Smooth muscle cell of the brain vasculature (primary cell): Measurements from ENCODE around the gene GSG1L.

Experiments
- DNase-seq: peaks from one replicate; pipeline ENCODE4 v3.0.0-alpha.2; 2012; ENCODE audit warnings: low read depth, low spot score

Gene GSG1L

DNA sequence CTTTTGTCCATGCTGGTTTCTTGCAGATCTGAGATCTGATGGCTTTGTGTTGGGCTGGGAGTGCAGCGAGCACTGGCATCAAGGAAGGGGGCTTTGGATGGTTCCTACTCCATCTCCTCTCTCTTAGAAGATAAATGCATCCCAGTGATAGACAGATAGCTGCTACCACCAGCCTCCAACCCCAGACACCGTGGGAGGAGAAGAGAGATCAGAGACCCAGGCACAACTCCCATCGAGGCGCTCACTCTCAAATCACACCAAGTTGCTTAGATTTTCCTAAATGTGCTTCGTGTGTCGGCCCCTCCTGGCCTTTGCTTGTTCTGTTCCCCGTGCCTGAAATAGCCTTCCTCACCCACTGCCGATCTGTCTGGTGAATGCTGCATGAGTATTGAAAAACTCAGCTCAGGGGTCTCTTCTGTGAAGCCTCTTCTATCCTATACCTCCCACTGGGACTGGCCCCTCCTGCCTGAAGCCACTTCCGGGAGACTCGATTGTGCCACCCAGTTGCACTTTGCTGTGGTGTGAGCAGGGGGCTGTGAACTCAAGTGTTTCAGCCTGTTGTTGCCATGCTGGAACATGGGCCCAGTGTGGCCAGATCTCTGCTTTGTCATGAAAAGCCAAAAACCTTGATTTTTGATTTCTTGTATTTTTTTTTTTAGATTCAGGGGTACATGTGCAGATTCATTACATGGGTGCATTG is 242.7 kb downstream of the GSG1L start:
- no peak for DNase-seq

DNA sequence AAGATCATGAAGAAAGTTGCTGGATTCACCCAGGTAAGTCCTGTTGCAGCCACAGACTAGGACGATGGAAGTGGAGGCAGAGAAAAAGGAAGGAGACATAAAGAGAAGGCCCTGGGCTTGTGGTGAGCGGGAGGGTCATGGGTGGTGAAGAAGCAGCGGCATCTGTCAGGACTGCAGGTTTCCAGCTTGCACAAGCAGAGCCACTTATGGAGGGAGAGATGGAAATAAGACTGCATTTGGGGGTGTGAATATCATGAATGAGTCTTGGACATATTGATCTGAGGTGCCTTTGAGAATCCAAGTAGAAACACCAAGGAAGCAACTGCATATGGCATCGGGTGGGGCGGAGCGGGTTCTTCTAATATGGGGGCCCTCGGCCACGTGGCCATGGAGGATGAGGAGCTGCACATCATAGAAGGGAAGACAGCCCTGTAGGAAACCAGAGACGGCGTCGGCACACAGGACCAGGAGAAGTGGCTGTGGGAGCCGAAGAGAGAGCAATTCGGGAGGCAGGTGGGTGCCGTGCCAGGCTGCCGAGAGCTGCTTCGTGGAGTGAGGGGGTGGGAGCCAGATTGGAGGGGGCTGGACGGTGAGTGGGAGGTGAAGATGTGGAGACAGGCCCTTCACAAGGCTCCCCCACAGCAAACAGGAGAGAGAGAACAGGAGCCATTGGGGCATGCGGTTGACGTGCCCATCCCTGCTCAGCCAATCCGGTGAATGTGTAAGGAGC is 243.5 kb downstream of the GSG1L start:
- DNase-seq = no peak

DNA sequence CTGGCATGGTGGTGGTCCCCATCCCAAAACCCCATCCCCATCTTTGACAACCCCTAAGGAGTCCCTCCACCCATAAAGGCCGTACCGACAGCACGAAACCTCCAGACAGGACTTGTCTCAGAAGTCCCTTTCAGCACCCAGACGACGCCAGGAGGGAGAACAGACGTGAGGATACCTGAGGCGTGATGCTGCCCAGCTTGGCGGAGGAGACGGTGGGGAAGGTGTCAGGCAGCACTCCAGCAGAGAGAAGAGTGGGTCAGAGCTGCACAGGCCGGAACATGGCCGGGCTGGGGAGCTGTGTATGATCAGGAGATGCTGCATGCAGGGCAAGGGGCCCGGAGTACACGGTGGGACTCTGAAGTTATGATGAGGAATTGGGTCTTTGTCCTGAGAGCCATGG is 244.2 kb downstream of the GSG1L start:
- no peak for DNase-seq

DNA sequence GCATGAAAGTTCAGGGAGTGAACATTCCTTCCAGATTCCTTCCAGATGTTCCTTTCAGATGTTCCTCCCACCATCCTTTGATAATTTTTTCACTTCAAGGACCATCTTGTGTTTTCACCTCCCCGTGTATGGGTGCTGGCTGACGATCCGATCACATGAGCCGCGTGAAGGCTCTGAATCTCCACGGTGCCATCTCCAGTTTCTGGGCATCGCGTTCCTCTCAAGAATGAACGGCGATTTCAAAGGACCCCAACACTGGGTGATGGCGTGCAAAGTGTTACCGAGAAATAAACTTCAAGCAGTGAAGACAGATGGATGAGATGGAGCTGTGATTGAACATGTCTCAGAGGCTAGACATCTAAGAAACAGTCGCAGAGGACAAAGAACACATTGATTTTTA is 245.3 kb downstream of the GSG1L start:
- DNase-seq = no peak

DNA sequence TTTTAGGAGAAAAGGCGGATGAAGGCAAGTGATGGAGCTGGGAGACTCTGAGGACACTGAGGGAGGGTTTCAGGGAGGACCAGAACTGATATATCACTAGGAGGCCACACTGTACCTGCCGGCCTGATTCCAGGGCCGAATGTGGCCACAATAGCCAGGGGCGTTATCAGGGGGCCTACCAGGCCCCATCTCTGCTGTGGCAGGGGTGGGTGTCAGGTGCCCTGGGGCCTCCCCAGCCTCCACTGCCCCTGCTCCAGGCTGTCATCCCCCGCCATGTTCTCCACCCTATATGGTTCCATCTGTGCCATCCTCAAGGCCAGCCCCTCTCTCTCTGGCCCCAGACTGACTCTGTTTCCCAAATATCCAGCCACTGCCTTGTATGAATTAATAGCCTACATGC is 246.5 kb downstream of the GSG1L start:
- DNase-seq = no peak

DNA sequence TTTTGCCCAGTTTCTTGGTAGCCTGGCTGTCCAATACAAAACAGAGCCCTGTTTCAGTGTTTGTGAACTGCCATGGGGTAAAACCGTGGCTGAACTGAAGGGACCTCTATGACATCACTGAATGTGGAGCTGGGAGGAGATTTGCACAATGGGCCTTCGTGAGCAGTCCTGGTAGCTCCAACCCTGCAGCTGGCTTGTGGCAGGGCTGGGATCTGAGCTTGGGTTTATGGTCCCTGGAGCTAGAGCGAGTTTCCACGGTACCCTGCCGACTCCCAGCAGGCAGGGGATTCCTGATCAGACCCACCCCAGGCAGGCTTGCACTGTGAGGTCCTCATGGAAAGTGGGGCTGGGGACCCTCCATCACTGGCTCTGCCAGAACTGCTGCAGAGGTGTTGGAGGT is 247.0 kb downstream of the GSG1L start:
- DNase-seq = no peak

DNA sequence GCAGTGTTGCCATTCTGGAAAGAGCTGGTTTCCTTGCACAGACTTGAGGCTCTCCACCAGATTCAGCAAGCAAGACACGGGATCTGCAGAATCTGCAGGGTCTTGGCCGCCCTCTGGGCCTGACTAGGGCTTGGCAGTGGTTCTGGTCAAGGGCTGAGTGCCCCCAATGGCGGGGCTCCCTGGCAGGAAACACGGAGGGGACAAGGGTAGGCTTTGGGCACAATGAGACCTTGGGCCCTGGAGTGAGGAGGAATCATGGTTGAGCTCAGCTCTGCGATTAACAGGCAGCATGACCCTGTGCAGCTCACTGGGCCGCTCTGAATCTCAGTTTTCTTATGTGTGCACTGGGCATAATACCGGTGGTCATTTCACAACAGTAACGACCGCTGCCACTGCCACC is 249.9 kb downstream of the GSG1L start:
- DNase-seq = no peak

DNA sequence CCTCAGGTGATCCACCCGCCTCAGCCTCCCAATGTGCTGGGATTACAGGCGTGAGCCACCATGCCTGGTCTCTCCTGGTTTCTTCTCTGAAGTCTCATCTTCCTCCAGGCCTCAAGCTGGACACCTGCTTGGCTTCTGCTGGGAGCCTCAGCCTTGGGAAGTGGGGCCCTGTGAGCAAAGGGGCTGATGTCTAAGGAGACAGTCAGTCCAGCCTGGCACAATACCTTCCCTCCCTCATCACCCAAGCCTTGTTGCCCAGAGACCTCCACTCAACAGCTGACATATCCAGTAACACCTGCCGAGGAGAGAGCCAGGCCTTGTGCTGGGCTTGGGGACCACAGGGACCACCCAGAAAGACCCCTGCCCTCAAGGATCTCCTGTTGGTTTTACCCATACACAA is 251.6 kb downstream of the GSG1L start:
- DNase-seq = no peak

DNA sequence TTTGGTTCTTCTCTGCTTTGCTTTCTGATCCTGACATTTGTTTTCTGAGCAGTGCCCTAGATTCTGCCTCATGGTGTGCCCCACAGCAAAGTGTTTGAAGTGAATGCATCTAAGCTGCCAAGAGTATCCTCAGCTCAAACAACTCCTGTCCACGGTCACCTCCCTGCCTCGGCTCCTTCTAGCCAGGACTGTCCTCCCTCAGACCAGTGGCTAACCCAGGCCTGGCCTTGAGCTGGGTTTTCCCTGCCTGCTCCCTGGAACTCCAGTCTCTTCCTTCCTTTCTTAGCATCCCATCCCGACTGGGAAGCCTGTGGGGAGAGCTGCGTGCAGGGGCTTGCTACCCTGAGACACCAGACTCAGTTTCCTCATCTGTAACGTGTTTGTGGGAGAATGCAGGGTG is 256.5 kb downstream of the GSG1L start:
- no peak for DNase-seq

DNA sequence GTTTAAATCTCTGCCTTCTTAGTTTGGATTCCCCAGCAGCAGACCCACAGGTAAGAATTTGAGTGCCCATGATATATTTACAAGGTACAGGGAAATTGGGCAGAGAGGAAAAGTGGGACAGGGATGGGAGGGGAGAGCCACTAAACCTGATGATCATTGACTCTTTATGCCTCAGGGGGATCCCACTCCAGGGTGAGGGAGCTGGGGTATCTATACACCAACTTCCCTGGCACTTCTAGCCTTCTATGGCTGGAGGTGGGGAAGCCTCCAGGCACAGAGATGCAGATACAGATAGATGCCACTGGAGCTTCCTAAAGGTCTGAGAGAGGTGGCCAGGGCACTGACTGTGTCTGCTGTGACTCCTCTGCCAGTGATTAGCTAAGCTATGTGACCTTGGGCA is 257.1 kb downstream of the GSG1L start:
- DNase-seq = no peak

DNA sequence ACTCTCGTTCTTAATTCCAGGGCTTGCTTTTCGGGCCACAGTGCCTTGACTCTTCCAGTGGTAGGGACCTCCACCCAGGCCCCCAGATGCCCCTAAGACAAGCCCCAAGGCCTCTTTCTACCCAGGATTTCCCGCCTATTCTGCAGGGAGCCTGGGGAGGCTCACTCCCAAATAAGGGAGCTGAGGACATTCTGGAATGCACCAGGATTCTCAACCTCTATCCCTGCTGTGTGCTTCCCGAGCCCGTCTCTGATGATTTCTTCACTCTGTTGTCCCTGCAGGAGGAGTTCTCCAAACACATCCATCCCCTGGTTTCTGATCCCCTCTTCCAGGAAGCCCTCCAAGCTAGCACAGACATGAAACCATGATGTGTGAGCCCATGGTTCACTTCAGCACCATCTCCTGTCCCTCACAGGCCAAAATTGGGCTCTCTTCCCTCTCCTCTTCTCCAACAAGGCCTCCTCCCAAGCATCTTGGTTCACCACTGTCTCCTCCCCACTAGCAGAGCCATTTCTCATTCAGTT is 257.6 kb downstream of the GSG1L start:
- no peak for DNase-seq

DNA sequence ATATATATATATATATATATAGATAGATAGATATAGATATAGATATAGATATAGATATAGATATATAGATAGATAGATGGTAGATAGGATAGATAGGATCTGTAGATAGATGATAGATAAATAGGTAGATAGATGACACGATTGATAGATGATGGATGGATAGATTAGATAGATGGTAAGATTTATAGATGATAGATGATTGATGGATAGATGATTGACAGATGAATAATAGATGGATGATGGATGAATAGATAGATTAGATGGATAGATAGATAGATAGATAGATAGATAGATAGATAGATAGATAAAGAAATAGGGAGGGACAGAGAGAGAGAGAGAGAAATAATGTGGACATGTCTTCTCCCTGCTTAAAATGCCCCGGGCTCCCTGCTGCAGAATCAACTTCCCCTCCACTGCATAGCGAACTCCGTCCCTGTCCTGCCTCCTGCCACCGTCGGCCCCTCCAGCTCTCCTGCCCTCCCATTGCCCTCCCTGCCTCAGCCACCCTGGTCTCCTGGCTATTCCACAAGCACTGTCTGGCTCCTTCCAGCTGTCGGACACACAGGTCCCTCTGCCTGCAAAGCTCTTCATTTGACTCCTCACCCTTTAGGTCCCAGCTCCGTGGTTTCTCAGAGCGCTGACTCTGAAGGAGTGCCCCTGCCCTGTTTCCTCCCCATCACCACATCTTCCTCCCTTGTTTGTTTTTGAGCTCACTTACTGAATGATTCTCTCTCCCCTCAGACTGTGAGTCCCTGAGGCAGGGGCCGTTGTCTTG is 259.6 kb downstream of the GSG1L start:
- DNase-seq = no peak

DNA sequence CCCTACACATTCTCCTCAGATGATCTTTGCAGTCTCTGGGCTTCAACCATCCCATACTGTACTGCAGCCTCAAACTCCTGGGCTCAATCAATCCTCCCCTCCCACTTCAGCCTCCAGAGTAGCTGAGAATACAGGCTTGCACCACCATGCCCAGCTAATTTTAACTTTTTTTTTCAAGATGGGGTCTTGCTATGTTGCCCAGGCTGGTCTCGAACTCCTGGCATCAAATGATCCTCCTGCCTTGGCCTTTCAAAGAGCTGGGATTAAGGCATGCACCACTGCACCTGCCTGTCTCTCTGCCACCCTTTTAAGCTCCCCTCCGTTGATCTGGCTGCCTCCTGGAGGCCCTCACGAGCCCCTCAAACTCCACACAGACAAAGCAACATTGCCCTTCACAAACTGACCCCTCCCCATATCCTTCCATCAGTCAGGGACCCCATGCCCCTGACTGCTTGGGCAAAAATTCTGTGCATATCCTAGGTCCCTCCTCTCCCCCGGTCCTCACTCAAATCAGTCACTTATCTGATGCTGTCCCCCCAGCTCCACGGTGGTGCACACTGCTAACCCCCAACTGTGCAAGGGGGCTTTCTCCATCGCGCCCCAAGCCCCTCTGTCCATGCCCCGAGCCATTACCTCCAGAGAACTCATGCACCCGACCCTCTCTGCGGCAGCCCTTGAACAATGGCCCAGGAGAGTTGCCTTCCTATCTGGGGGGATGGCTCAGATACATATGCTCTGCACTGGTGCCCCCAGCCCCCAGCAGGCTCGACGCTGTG is 260.7 kb downstream of the GSG1L start:
- no peak for DNase-seq

DNA sequence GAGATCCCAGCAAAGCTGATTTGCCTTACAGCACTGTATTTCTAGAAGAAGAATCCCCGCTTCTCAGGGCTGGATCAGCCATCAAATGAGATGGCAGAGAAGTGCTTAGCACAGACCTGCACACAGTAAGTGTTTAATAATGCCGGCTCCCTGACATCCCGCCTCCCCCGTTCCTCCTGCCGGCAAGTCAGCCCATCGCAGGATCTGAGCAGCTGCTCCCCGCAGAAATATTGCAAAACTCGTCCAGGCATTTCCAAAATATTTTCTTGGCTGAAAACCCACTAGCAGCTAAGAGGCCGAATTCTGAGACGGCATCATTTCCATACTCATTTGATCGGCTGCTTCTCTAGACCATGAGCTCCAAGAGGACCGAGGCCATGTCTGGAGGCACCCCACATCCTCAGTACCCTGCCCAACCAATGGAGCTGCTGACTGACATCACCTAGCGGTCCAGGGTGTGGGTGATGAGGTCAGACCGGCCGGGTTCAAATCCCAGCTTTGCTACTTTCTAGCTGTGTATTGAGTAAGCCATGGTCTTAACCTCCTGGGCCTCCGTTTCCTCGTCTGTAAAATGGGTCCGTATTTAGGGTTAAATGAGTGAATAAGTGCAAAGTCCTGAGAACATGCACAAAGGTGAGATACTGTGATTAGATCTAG is 262.1 kb downstream of the GSG1L start:
- DNase-seq = no peak

DNA sequence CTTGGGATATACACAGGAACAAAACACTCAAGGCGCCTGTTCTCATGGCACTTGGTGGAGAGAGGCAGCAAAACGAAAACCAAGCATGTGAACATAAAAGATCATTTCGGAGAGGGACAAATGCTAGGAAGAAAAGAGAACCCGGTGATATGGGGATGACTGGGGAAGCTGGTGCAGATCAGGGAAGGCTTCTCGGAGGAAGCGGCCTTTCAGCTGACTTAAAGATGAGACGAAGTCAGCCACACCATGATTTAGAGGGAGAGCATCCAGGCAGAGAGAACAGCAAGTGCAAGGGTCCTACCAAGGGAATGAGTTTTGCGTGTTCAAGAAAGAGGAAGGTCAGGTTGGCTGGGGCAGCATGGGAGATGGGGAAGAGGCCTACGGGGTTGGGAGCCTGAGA is 262.7 kb downstream of the GSG1L start:
- DNase-seq = no peak

DNA sequence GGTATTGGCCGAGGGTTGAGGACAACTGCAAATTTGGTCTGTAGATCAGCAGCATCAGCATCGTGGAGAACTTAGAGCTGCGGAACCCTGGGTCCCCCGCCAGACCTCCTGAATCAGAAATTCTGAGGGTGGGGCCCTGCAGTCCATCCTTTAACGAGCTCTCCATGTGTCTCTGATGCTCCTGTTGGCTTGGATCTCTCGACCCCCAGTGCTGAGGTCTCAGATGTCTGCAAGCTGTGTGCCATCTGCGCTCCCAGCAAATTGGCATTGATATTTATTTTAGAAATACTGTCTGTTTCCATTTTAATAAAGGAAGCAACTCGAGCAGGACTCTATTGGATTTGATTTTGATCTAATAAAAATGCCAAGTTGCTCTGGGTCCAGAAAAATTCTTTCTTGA is 263.6 kb downstream of the GSG1L start:
- DNase-seq = no peak

DNA sequence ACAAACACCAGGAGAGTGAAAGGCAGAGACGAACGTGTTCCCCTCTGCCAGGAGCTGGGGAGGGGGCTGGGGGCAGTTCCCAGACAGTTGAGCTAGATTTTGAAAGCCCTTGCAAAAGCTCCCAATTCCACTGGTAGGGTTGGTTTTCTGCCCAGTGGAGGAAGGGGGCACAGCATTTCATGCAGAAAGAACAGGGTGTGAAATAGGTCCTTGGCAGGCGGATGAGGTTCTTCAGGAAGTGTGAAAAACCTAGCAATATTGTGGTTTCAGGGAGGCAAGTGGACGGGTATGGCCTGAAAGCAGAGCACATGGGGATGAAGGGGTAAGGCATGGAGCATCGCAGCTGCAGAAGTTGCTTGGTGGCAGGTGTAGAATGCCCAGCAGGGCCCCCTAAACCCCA is 265.3 kb downstream of the GSG1L start:
- DNase-seq = no peak

DNA sequence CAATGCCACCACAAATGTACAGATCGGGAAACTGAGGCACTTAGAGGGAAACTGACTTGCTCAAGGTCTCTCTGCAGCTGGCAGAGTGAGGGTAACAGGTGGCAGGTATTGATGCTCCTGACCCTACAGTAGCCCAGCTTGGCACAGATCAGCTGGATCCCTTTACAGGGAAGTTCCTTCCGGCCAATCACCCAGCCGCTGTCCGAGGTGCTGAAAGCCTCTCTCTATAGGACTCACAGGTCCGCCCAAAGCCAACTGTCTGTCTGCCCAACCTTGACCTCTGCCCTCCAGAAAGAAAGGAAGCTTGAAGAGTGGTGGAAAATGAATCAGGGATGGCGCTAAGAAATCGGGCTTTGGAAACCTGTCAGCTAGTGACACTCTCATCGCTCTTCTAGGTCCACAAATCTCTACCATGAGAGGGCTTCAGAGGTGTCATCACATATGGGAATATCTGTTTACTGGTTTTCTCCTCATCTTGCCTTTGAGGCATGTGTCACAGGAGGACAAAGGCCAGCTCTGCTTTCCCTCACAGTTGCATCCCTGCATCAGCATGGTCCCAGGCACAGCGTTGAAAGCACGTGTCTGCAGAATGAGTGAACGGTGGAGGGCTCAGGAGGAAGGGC is 267.4 kb downstream of the GSG1L start:
- DNase-seq = no peak

DNA sequence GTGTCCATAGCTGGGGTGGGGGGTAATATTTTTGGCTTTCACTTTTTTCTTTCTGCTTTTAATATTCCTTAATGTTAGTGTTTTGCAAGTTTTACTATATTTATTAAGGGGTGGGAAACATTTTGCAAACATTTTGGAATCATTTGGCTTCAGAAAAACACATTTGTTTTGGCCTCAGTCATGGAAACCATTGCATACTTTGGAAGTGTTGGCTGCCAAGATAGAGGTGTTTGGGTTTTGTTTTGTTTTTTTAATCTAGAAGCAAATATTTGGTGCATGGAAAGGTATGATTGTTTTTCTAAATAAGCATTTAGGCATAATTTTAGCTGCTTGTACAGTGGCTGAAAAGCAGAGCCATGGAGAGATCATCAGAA is 270.3 kb downstream of the GSG1L start:
- DNase-seq = no peak

DNA sequence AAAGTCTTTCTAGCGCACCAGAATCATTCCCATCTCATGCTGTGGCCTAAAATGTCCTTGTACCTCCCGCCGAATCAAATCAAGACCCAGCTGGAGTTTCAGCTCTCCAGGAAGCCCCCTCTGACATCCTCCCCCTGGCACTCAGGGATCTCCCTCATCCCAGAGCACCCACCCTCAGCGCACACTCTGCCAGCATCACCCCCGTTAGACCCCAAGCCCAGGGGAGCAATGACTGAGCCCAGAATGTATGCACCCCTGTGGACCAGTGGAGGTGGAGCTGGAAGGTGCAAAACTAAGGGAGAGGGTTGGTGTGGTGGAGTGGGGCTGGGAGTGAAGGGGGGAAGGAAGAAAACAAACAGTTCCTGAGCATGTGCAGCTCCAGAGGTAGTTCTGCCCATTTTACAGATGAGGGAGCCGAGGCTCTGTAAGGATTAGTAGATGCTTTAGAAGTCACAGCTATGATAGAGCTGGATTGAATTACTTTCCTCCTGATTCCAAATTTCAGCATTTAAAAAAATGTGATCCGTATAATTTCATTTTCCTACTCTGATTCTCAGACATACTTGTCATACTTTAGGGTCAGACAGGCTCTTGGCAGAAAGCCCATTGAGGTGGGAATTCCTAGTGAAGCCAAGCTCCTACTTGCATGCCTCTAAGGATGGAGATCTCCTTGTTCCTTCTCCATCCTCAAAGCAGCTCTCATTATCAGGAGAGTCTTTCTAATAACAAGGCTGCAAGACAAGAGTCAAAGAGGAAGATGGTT is 270.8 kb downstream of the GSG1L start:
- no peak for DNase-seq
